ENCODE results near the gene RGS17.
"Not testable (repeated sequence)": the region's sequence is repeated elsewhere in the genome, so short reads cannot be mapped to it uniquely, and the experiment has no call there.

Gene RGS17

GRCh38 chr6:153146413-153146812 is 15.3 kb upstream of the RGS17 start:
- H3K36me3 ChIP-seq, result no peaks in the 10 kb centered on the region
- no peak overlapping the region for H3K27ac ChIP-seq
- no peak overlapping the region for H3K4me3 ChIP-seq (ENCODE audit: low read depth, low read length)
- peaks cover 2% of the 10 kb centered on the region for H3K27me3 ChIP-seq (ENCODE audit: insufficient read depth, low read depth, severe bottlenecking)
- no peak for DNase-seq
- H3K9me3 ChIP-seq (ENCODE audit: severe bottlenecking), result peaks cover 9% of the 10 kb centered on the region
- TF ChIP-seq CTCF (IDR thresholded peaks at IDR 0.05; ENCODE audit: low read depth, low read length), result no peak

- Histone ChIP-seq H3K27me3 (ENCODE audit: insufficient read depth, low read depth, severe bottlenecking) (peaks cover 2% of the 10 kb centered on the region), H3K9me3 (ENCODE audit: severe bottlenecking) (peaks cover 9% of the 10 kb centered on the region), H3K36me3 (no peaks in the 10 kb centered on the region), H3K4me3 (ENCODE audit: low read depth, low read length) (no peak overlapping the region), H3K27ac (no peak overlapping the region)
- TF ChIP-seq CTCF (IDR thresholded peaks at IDR 0.05; ENCODE audit: low read depth, low read length), result no peak
- DNase-seq, result no peak
Observed at GRCh38 chr6:153145591-153145990, 14.5 kb upstream of the RGS17 start.

GRCh38 chr6:153143200-153143599 is 12.1 kb upstream of the RGS17 start:
- no peak for DNase-seq
- Histone ChIP-seq H3K9me3 (ENCODE audit: severe bottlenecking) (no peaks in the 10 kb centered on the region), H3K4me3 (ENCODE audit: low read depth, low read length) (no peak overlapping the region), H3K36me3 (no peaks in the 10 kb centered on the region), H3K27me3 (ENCODE audit: insufficient read depth, low read depth, severe bottlenecking) (no peaks in the 10 kb centered on the region), H3K27ac (no peak overlapping the region)
- no peak for TF ChIP-seq CTCF (IDR thresholded peaks at IDR 0.05; ENCODE audit: low read depth, low read length)

GRCh38 chr6:153140299-153140698 is 9.2 kb upstream of the RGS17 start:
- Histone ChIP-seq H3K36me3 (no peaks in the 10 kb centered on the region), H3K9me3 (ENCODE audit: severe bottlenecking) (no peaks in the 10 kb centered on the region), H3K27me3 (ENCODE audit: insufficient read depth, low read depth, severe bottlenecking) (no peaks in the 10 kb centered on the region), H3K4me3 (ENCODE audit: low read depth, low read length) (no peak overlapping the region), H3K27ac (no peak overlapping the region)
- TF ChIP-seq CTCF (IDR thresholded peaks at IDR 0.05; ENCODE audit: low read depth, low read length), result no peak
- DNase-seq, result no peak

- H3K27ac ChIP-seq, result no peak overlapping the region
- H3K36me3 ChIP-seq, result no peaks in the 10 kb centered on the region
- no peak for TF ChIP-seq CTCF (IDR thresholded peaks at IDR 0.05; ENCODE audit: low read depth, low read length)
- no peaks in the 10 kb centered on the region for H3K9me3 ChIP-seq (ENCODE audit: severe bottlenecking)
- H3K4me3 ChIP-seq (ENCODE audit: low read depth, low read length), result no peak overlapping the region
- no peaks in the 10 kb centered on the region for H3K27me3 ChIP-seq (ENCODE audit: insufficient read depth, low read depth, severe bottlenecking)
- DNase-seq, result no peak
Observed at GRCh38 chr6:153138930-153139329, 7.8 kb upstream of the RGS17 start.

GRCh38 chr6:153135681-153136080 is 4.6 kb upstream of the RGS17 start:
- no peaks in the 10 kb centered on the region for H3K27me3 ChIP-seq (ENCODE audit: insufficient read depth, low read depth, severe bottlenecking)
- no peaks in the 10 kb centered on the region for H3K36me3 ChIP-seq
- no peak overlapping the region for H3K4me3 ChIP-seq (ENCODE audit: low read depth, low read length)
- no peak overlapping the region for H3K27ac ChIP-seq
- no peak for TF ChIP-seq CTCF (IDR thresholded peaks at IDR 0.05; ENCODE audit: low read depth, low read length)
- H3K9me3 ChIP-seq (ENCODE audit: severe bottlenecking), result no peaks in the 10 kb centered on the region
- DNase-seq, result no peak

GRCh38 chr6:153133667-153134066 is 2.6 kb upstream of the RGS17 start:
- H3K27ac ChIP-seq; H3K27me3 ChIP-seq (ENCODE audit: insufficient read depth, low read depth, severe bottlenecking); DNase-seq; H3K4me3 ChIP-seq (ENCODE audit: low read depth, low read length); H3K9me3 ChIP-seq (ENCODE audit: severe bottlenecking); H3K36me3 ChIP-seq: not testable (repeated sequence)

Data from WERI-Rb-1 (cell line).